Activated T-helper 1 cell treated with anti-CD3 and anti-CD28 coated beads, Interleukin-12 subunit alpha, Interleukin-12 subunit beta, Interleukin-2, Interleukin-4 antibody, amounts not matched to agents 30 ng/mL and 10 ng/mL and 1 ng/mL, durations not matched to agents 14 hours and 24 hours and 36 hours (primary cell): ENCODE data around the gene ERAS. TPM values are rescaled to one million over a fixed set of nuclear protein-coding genes. Genes with fewer than 3 reads are reported as not detected.

Experiments used
- DNase-seq: peaks from one replicate; pipeline ENCODE4 v3.0.0; 2021; ENCODE audit warnings: low spot score
- H3K27ac Mint-ChIP-seq: one replicate; pipeline ENCODE4 v1.8.0; 2021; ENCODE audit warnings: mild to moderate bottlenecking, mixed read lengths
- H3K27me3 Mint-ChIP-seq: one replicate; pipeline ENCODE4 v1.8.0; 2022; ENCODE audit warnings: mild to moderate bottlenecking, moderate library complexity, mixed read lengths; ENCODE audit not compliant: insufficient read depth
- H3K36me3 Mint-ChIP-seq: one replicate; pipeline ENCODE4 v1.8.0; 2021; ENCODE audit warnings: low read depth, mixed read lengths
- H3K4me1 Mint-ChIP-seq: one replicate; pipeline ENCODE4 v1.8.0; 2021; ENCODE audit warnings: low read depth, mixed read lengths
- H3K4me3 Mint-ChIP-seq: one replicate; pipeline ENCODE4 v1.8.0; 2021; ENCODE audit warnings: mild to moderate bottlenecking, moderate library complexity, mixed read lengths
- H3K9me3 Mint-ChIP-seq: one replicate; pipeline ENCODE4 v1.8.0; 2021; ENCODE audit warnings: mixed read lengths
- intact Hi-C: fragments of 100-400 bp; cut with micrococcal nuclease; formaldehyde crosslinking; loops from one replicate; pipeline ENCODE4 v1.15.1; 2024
- total RNA-seq: library from RNA; stranded (reverse); gene quantifications from 2 replicates; pipeline ENCODE4 v1.2.3, GENCODE V29; 2022

Gene ERAS
- total RNA-seq = not detected in 2 replicates

DNA sequence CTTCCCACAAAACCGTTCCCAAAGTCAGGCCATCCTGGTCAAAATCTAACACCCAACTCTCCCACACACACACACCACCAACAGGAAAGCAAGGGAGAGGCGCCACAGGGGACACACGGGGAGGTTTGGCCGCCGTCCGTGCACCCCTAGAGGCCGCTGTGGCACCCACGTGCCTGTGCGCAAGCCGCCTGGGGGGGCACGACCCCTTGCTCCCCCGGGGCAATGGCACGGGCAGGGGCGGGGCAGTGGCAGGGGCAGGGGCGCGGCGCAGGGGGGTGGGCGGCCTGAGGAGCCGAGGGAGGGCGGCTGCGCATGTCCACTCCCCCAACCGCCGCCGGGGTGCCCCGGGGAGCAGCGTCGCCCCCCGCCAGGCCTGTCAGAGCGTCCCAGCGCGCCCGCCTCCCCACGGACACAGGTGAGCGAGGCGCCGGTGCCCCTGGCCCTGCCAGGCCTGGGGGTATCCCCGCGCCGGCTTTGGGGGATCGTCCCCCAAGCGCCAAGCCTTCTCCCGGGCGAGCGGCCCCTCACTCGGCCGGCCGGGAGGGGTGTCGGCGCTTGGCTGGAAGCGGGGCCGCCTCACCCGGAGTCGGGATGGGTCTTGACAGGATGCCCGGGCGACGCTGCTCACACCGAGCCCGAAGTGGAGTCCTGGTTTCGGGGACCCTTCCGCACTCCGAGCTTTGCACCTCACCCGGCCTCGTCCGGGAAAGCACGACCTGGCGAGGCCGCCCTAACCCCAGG lies at the start of gene ERAS:
Gene ERAS, plus strand, starts transcription at position 379 of the 741 bp plus-strand sequence. CDS start 2,611 bp downstream, outside the sequence.
- DNase-seq = no peak
- H3K36me3 Mint-ChIP-seq = peaks cover 10% of the 10 kb centered on the region
- intact Hi-C loops = no loop called here
- no peak within 1 kb of the TSS for H3K27ac Mint-ChIP-seq
- H3K4me3 Mint-ChIP-seq = no peak within 1 kb of the TSS
- H3K9me3 Mint-ChIP-seq = no peaks in the 10 kb centered on the region
- H3K4me1 Mint-ChIP-seq = no peaks in the 10 kb centered on the region
- H3K27me3 Mint-ChIP-seq = peaks cover 17% of the 10 kb centered on the region

DNA sequence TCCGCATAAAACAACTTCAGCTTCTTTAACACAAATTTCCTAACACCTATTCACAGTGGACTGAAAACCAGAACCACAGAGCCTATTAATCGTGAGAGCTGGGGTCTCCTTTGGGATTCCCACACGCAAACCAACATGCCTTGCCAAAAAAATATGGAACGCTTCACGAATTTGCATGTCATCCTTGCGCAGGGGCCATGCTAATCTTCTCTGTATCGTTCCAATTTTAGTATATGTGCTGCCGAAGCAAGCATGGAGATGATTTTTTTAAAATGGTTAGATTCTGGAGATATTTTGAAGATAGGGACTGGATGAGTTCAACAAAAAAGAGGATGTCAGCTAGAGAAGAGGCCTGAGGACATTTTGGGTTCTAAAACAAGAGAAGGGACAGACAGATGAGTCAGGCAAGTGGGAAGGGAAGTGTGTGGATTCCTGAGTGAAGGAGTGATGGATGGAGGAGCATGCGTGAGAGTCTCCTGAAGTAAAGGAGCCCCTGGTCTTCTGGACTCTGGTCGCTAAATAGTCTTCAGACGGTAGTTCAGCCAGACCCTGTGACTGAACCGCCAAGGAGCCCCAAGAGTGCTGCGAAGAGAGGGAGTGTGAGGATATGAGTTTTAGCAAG lies 49.4 kb upstream of the ERAS start:
- no peak overlapping the region for H3K27ac Mint-ChIP-seq
- intact Hi-C loops = no loop called here
- H3K4me1 Mint-ChIP-seq = no peaks in the 10 kb centered on the region
- DNase-seq = no peak
- H3K27me3 Mint-ChIP-seq = peaks cover 11% of the 10 kb centered on the region
- no peaks in the 10 kb centered on the region for H3K9me3 Mint-ChIP-seq
- H3K36me3 Mint-ChIP-seq = no peaks in the 10 kb centered on the region
- H3K4me3 Mint-ChIP-seq = no peak overlapping the region

DNA sequence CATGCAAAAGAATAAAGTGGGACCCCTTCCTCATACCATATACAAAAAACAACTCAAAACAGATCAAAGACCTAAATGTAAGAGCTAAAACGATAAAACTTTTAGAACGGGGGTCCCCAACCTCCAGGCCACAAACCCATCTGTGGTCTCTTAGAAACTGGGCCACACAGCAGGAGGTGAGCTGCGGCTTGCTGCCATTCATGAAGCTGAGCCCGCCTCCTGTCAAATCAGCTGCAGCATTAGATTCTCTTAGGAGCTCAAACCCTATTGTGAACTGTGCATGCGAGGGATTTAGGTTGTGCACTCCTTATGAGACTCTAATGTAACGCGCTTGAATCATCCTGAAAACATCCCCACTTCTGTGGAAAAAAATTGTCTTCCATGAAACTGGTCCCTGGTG lies 46.9 kb upstream of the ERAS start:
- H3K27ac Mint-ChIP-seq = no peak overlapping the region
- peaks cover 8% of the 10 kb centered on the region for H3K27me3 Mint-ChIP-seq
- intact Hi-C loops = no loop called here
- no peaks in the 10 kb centered on the region for H3K9me3 Mint-ChIP-seq
- no peak overlapping the region for H3K4me3 Mint-ChIP-seq
- no peaks in the 10 kb centered on the region for H3K4me1 Mint-ChIP-seq
- DNase-seq = no peak
- H3K36me3 Mint-ChIP-seq = no peaks in the 10 kb centered on the region

- H3K9me3 Mint-ChIP-seq = no peaks in the 10 kb centered on the region
- no peaks in the 10 kb centered on the region for H3K36me3 Mint-ChIP-seq
- H3K27me3 Mint-ChIP-seq = peaks cover 8% of the 10 kb centered on the region
- no peak overlapping the region for H3K27ac Mint-ChIP-seq
- H3K4me1 Mint-ChIP-seq = no peaks in the 10 kb centered on the region
- intact Hi-C loops = no loop called here
- H3K4me3 Mint-ChIP-seq = no peak overlapping the region
- DNase-seq = no peak
These were observed 44.6 kb upstream of the ERAS start for GRCh38 chrX:48781705-48782104.

DNA sequence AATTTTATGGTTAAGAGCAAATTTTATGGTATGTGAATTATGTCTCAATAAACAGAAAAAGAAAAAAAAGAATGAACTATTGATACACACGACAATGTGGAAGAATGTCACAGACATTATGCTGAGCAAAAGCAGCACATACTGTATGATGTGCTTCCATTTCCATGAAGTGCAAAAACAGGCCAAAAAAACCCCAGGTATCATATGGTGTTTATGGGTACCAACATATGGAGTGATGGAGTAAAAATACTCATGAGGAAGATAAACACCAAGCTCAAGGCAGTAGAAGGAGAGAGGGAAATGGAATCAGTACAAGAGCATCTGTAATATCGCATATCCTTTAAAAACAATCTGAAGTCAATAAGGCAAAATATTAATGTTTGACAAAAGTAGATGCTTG lies 44.1 kb upstream of the ERAS start:
- intact Hi-C loops = no loop called here
- Mint-ChIP-seq H3K4me3 (no peak overlapping the region), H3K36me3 (no peaks in the 10 kb centered on the region), H3K27ac (no peak overlapping the region), H3K27me3 (peaks cover 13% of the 10 kb centered on the region), H3K4me1 (no peaks in the 10 kb centered on the region), H3K9me3 (no peaks in the 10 kb centered on the region)
- DNase-seq = no peak

GRCh38 chrX:48782795-48783194 lies 43.5 kb upstream of the ERAS start:
- intact Hi-C loops = no loop called here

DNA sequence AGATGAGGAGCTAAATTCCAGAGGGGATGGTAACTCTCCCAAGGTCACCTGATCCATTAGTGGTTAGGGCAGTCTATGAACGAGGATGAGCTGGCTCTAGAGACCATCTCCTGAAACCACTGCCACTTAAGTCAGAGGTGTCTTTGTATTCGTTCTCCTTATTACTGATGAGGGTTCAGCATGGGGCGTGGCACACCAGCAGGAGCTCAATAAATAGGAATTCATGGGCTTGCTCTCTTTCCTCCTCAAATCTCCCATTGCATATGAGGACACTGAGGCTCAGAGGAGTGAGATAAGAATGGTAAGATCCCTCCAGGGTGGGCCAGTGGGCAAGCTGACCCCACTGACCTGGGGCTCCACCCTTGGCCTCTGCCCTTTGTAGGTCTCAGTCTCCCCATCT lies 41.6 kb upstream of the ERAS start:
- no peak for DNase-seq
- intact Hi-C loops = no loop called here
- H3K4me1 Mint-ChIP-seq = no peaks in the 10 kb centered on the region
- H3K4me3 Mint-ChIP-seq = no peak overlapping the region
- H3K27ac Mint-ChIP-seq = no peak overlapping the region
- peaks cover 10% of the 10 kb centered on the region for H3K27me3 Mint-ChIP-seq
- H3K36me3 Mint-ChIP-seq = no peaks in the 10 kb centered on the region
- no peaks in the 10 kb centered on the region for H3K9me3 Mint-ChIP-seq

More at GRCh38 chrX:48782795-48783194, 43.5 kb upstream of the ERAS start:
- no peaks in the 10 kb centered on the region for H3K4me1 Mint-ChIP-seq
- no peak overlapping the region for H3K27ac Mint-ChIP-seq
- DNase-seq = no peak
- no peak overlapping the region for H3K4me3 Mint-ChIP-seq
- H3K9me3 Mint-ChIP-seq = no peaks in the 10 kb centered on the region
- peaks cover 14% of the 10 kb centered on the region for H3K27me3 Mint-ChIP-seq
- no peaks in the 10 kb centered on the region for H3K36me3 Mint-ChIP-seq

DNA sequence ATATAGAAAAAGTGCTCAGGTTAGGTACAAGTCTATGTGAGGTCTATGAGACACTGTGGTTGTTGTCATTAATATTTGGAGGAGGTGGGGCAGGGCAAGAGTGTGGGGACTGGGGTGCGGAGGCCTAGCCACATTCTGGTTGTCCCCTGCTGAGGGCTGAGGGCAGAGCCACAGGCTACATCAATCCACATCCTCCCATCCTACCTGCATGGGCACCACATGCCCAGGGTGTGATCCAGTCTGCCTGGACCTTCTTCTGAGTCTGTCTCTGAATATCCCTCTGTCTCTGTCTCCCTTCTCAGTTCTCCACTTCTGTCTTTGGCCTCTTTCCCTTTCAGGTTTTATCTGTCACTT lies 41.1 kb upstream of the ERAS start:
- H3K27ac Mint-ChIP-seq = no peak overlapping the region
- no peaks in the 10 kb centered on the region for H3K9me3 Mint-ChIP-seq
- H3K27me3 Mint-ChIP-seq = peaks cover 7% of the 10 kb centered on the region
- DNase-seq = no peak
- no peak overlapping the region for H3K4me3 Mint-ChIP-seq
- no peaks in the 10 kb centered on the region for H3K4me1 Mint-ChIP-seq
- no peaks in the 10 kb centered on the region for H3K36me3 Mint-ChIP-seq
- intact Hi-C loops = no loop called here

DNA sequence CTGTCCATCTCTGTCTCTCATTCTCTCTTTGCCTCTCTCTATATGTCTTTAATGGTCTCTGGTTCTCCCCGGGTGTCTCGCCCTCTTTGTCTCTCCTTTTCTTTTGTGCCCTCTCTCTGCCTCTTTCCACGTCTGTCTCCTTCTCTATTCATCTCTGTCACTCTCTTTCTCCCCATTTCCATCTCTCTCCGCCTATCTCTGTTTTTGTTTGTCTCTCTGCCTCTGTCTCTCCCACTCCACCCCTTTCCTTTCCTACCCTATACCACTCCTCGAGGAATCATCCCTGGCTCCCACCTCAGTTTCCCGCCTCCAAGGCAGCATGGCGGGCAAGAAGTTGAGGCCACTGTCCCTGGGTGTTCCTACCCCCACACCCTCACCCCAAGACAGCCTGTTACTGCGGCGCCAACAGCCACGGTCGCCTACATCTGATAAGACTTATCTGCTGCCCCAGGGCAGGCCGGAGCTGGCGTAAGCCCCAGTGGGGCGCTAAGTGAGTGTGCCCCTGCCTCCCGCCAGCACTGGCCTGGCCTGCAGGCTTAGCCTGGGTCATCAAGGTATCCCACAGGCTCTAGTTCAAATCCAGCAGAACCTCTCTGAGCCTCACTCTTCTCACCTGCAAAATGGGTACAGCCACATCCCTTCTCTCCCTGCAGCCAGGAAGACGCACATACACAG lies 40.6 kb upstream of the ERAS start:
- no peaks in the 10 kb centered on the region for H3K36me3 Mint-ChIP-seq
- H3K27me3 Mint-ChIP-seq = peaks cover 10% of the 10 kb centered on the region
- H3K27ac Mint-ChIP-seq = no peak overlapping the region
- DNase-seq = no peak
- no peaks in the 10 kb centered on the region for H3K9me3 Mint-ChIP-seq
- H3K4me3 Mint-ChIP-seq = no peak overlapping the region
- H3K4me1 Mint-ChIP-seq = no peaks in the 10 kb centered on the region
- intact Hi-C loops = no loop called here

DNA sequence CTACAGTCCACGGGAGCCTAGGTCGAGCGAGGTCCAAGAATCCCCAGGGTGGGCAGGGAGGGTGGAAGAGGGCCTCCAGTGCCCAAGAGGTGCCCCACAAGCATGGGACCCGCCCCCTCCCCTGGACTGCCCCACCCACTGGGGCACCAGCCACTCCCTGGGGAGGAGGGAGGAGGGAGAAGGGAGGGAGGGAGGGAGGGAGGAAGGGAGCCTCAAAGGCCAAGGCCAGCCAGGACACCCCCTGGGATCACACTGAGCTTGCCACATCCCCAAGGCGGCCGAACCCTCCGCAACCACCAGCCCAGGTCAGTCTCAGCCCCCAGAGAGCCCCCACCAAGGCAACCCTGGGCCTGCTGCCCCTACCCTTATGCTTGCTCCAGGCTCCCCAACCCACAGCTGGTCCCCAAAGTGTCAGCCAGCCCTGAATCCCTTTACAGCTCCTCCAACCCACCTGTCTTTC lies 39.9 kb upstream of the ERAS start, which contains the start of gene GATA1:
Gene GATA1, plus strand, starts transcription at position 250 of the 460 bp plus-strand sequence. CDS start 4,520 bp downstream, outside the sequence.
- Mint-ChIP-seq H3K27ac (no peak within 1 kb of the TSS), H3K36me3 (no peaks in the 10 kb centered on the region), H3K4me1 (no peaks in the 10 kb centered on the region), H3K4me3 (no peak within 1 kb of the TSS), H3K27me3 (peaks cover 10% of the 10 kb centered on the region), H3K9me3 (no peaks in the 10 kb centered on the region)
- no peak for DNase-seq
- intact Hi-C loops = no loop called here

- intact Hi-C loops = no loop called here
- DNase-seq = no peak
- Mint-ChIP-seq H3K4me3 (no peak overlapping the region), H3K9me3 (no peaks in the 10 kb centered on the region), H3K27ac (no peak overlapping the region), H3K36me3 (no peaks in the 10 kb centered on the region), H3K27me3 (peaks cover 10% of the 10 kb centered on the region), H3K4me1 (no peaks in the 10 kb centered on the region)
These were observed 39.3 kb upstream of the ERAS start for GRCh38 chrX:48786825-48787504.

DNA sequence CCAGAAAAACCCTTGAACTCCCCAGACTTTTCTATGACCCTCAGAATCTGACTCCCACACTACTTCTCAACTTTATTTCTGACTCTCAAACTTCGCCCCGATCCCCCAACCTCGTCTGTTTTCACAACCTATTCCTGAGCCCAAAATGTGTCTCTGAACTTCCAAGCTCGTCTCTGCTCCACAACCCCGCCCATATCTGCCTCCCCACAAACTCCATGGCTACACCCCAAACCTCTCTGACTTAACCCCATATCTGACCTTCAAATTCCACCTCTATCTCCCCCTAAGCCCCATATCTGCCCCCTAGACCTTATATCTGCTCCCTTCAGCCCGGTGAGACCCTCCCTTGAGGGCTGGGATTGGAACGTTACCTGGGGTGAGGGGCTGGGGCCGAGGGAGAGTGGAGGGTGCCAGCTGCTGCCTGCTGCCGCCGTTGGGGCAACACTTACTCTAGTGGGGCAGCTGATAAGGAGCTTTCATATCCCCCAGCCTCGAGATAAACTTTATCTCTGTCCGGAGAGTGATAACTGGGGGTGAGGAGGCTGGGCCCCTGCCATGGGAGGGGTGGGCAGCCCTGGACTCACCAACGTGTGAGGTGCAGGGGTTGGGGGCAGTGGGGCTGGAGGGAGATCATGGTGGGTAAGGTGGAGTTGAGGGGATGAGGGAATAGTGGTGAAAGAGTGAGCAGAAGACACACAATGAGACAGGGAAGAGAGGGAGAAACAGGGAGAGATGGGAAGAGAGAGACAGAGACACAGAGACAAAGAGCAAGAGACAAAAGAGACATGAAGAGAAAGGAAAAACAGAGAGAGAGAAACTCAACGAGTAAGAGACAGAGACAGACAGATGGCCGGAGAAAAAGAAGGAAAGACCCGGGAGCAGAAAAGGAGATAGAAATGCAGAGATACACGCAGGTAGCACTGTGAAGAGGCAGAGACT lies 38.5 kb upstream of the ERAS start:
- no peak overlapping the region for H3K4me3 Mint-ChIP-seq
- no peaks in the 10 kb centered on the region for H3K9me3 Mint-ChIP-seq
- DNase-seq = no peak
- no peak overlapping the region for H3K27ac Mint-ChIP-seq
- peaks cover 10% of the 10 kb centered on the region for H3K27me3 Mint-ChIP-seq
- H3K4me1 Mint-ChIP-seq = no peaks in the 10 kb centered on the region
- H3K36me3 Mint-ChIP-seq = no peaks in the 10 kb centered on the region
- intact Hi-C loops = no loop called here
